HG03039 (cell line): ENCODE results near the gene MIF.
"Not testable (repeated sequence)": the region's sequence is repeated elsewhere in the genome, so short reads cannot be mapped to it uniquely, and the experiment has no call there.

Experiments
- ATAC-seq: cut with Tn5 transposase; IDR thresholded peaks from one replicate; pipeline ENCODE4 v1.9.1; 2021; ENCODE audit warnings: mild to moderate bottlenecking, moderate library complexity; ENCODE audit not compliant: unreplicated experiment

MIF gene

DNA sequence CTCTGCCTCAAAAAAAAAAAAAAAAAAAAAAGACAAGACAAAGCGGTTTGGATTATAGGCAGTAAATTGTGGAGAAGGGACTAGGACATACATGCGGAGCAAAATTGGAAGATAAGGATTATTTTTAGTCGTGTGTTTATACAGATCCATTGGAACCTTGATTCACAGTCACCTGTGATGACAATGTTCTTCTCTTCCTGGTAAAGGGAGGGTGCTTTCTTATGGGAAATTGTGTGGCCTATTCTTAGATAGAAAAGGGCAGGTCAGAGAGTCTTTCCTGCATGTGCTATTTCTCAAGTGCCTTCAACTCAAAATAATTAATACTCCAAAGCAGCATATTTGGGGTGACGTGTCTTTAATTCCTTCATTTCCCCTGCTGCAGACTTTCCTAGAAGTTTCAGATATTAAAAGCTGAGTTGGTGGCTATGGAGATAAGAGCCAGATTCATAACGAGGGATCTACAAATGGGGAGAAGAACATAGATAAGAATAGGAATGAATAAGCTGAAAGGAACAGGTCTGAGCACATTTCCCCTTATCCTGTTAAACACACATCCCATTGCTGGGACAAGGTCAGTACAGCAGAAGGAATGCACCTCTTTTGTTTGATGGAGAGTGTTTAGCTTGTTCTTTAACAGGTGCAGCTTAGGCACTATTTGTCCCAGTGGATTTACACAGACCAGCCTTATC, 44.3 kb downstream of the MIF start:
- no peak for ATAC-seq

DNA sequence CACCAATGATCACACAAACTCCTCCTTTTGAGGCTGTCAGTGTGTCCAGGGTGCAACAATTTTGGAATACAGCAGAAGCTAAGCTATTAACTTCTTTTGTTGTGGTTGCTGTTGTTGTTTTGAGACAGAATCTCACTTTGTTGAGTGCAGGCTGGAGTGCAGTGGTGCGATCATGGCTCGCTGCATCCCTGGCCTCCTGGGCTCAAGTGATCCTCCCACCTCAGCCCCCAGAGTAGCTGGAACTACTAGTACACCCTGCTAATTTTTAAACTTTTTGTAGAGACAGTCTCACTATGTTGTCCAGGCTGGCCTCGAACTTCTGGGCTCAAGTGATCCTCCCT, 44.8 kb downstream of the MIF start:
- ATAC-seq = no peak

GRCh38 chr22:23940166-23940565, 46.0 kb downstream of the MIF start:
- ATAC-seq = not testable (repeated sequence)
